Neural cell (in vitro differentiated cells): ENCODE measurements around the gene RNU7-1.

ENCODE experiments used
- EZH2 ChIP-seq: fragments of 200-600, 300-800 bp; shearing (Covaris generic), sonication (generic); IDR thresholded peaks from 2 replicates; pipeline ENCODE4 v1.6.1; 2014; ENCODE audit warnings: antibody characterized with exemption, low read length, borderline replicate concordance, mild to moderate bottlenecking; ENCODE audit not compliant: insufficient read depth, poor library complexity, severe bottlenecking
- MXI1 ChIP-seq: fragments of 450-650 bp; conservative IDR thresholded peaks from 2 replicates; pipeline ENCODE4 v1.6.1; 2014; ENCODE audit warnings: antibody characterized with exemption, mild to moderate bottlenecking; ENCODE audit not compliant: poor library complexity, severe bottlenecking
- TF ChIP-seq, protein P1 (sequence below): fragments of 450-650 bp; IDR thresholded peaks from 2 replicates; pipeline ENCODE4 v1.5.1; 2014; ENCODE audit warnings: antibody characterized with exemption, mild to moderate bottlenecking, moderate library complexity; ENCODE audit not compliant: poor library complexity, severe bottlenecking

DNA sequence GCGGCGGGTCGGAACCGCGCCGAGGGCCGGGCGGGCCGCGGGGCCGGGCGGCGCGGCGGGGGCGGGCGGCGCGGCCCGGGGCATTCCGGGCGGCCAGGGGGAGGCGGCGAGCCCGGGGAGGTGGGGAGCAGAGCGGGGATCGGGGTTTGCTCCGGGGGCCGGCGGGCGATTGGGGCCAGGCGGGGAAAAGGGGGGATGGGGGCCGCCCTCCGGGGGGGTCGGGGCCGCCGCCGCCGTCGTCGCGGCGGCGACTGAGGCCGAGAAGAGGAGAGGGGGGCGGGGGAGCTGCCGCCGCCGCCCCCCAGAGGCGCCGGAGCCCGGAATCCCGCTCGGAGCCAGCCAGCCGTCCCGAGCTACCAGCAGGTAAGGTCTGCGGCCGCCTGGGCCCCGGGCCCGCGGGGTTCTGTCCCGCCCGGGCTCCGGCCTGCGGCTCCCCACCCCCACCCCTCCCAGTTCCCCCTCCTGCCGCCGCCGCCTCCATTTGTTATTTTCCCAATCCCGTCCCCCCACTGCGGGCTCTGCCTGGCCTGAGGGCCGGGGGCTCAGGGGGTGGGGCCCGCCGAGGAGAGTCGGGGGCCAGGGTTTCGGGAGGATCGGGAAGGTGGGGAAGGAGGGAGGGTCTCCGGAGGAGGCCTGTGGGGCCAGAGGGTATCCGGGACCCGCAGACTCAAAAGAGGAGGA is 15.5 kb upstream of the RNU7-1 start:
- TF ChIP-seq MXI1, result no peak
- TF ChIP-seq, protein P1, sequence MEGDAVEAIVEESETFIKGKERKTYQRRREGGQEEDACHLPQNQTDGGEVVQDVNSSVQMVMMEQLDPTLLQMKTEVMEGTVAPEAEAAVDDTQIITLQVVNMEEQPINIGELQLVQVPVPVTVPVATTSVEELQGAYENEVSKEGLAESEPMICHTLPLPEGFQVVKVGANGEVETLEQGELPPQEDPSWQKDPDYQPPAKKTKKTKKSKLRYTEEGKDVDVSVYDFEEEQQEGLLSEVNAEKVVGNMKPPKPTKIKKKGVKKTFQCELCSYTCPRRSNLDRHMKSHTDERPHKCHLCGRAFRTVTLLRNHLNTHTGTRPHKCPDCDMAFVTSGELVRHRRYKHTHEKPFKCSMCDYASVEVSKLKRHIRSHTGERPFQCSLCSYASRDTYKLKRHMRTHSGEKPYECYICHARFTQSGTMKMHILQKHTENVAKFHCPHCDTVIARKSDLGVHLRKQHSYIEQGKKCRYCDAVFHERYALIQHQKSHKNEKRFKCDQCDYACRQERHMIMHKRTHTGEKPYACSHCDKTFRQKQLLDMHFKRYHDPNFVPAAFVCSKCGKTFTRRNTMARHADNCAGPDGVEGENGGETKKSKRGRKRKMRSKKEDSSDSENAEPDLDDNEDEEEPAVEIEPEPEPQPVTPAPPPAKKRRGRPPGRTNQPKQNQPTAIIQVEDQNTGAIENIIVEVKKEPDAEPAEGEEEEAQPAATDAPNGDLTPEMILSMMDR, result no peak
- TF ChIP-seq EZH2, result no peak
